Endothelial cell of hepatic sinusoid (primary cell): ENCODE data around the gene OR10V1.
"Not testable (repeated sequence)": the region's sequence is repeated elsewhere in the genome, so short reads cannot be mapped to it uniquely, and the experiment has no call there.

Experiments used
- in situ Hi-C: cut with HindIII; loops from 2 replicates; pipeline ENCODE4 v1.10.0; 2017; ENCODE audit warnings: low sequenced_read_pairs

Gene OR10V1

DNA sequence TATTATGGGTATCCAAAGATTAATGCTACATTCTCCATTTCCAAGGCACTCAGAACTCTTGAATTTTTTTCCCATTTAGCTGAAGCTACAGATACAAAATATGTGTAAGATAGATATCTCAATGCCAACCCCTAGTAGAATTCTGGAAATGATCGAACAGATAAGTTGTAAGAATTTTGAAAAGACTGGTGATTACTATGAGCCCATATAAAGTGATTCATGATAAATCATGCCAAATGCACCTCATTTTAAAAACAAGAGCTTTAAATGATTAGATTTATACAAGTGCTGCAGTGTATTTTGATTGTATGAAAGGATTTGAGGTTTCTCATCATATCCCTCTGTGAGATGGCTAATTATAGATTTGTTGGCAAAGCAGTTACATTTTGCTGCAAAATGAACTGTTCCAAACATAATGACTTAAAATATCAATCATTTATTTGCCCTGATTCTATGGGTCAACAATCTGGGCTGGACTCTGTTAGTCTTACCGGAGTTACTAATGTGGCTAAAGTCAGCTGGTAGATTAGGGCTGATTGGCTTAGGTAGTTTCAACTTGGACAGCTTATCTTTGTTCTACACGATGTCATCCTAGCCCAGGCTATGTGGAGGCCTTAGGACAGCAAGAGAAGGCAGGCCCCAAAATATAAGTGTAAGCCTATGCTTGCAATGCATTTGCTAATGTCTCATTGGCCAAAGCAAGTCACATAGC lies 3.4 kb downstream of the OR10V1 start:
- in situ Hi-C loops, result no loop called here

DNA sequence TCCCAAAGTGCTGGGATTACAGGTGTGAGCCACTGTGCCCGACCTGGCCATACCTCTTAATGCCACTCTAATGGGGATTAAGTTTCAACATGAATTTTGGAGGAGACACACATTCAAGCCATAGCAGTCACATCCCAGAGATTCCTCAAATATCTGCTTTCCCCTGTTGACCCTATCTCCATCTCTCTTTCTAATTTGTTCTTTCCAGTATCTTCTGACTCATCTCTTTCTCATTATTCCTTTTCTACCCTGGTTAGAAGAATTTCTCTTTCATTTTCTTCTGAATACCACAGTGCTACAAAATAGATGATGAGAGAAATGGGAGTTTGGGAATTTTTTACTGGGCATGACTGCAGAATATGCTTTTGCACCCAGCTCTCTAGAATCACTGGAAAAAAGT lies 5.1 kb downstream of the OR10V1 start:
- in situ Hi-C loops, result no loop called here

DNA sequence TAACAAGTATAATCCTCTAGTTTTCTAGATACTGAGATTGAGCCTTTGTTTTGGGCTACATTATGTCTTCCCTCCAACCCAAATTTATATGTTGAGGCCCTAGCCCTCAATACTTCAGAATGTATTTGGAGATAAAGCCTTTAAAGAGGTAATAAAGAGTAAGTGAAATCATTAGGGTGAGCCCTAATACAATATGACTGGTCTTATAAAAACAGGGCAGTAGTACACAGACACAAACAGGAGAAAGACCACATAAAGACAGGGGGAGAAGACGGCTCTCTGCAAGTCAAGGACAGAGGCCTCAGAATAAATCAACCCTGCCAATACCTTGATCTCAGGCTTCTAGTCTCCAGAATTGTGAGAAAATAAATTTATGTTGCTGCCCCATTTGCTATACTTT lies 6.3 kb downstream of the OR10V1 start:
- in situ Hi-C loops, result no loop called here

DNA sequence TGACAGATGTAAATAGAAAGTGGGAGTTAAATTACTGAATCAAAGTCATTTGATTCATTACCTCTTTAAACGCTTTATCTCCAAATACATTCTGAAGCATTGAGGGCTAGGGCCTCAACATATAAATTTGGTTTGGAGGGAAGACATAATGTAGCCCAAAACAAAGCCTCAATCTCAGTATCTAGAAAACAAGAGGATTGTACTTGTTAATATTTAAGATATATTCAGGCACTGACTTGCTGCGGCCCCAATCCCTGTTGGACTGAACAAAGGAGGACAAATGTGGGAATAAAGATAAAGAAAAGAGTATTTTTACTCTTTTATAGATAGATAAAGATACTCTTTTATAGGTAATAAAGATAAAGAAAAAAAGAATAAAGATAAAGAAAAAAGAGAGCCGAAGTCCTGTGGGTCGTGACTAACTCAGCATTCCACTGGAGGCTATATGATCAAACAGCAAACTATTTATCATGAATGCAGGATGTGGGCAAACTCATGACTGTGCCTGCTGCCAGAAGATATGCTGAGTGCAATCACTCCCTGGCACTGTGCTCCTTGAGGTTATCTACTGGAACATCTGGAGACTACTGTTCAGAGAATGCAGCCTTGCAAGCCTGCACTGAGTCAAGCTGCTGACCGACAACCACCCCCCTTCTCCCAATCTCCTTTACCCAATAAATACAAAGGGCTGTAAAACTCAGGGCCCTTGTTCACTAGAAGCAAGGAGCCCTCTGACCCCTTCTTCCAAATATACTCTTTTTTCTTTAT lies 6.9 kb downstream of the OR10V1 start:
- in situ Hi-C loops, result no loop called here

DNA sequence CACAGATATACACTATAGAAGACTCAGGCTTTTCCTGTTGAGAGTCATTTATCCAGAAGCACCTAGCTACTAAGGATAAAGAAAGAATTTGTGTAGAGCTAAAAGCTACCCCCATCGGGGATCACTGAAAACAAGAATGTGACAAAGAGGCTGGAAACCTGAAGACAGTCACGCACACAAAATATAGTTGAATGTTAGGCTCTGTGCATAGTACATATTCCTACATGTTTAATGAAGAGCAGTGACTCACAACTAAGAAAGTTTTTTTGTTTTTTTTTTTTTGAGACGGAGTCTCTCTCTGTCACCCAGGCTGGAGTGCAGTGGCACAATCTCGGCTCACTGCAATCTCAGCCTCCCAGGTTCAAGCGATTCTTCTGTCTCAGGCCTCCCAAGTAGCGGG lies 8.4 kb downstream of the OR10V1 start:
- in situ Hi-C loops, result no loop called here

DNA sequence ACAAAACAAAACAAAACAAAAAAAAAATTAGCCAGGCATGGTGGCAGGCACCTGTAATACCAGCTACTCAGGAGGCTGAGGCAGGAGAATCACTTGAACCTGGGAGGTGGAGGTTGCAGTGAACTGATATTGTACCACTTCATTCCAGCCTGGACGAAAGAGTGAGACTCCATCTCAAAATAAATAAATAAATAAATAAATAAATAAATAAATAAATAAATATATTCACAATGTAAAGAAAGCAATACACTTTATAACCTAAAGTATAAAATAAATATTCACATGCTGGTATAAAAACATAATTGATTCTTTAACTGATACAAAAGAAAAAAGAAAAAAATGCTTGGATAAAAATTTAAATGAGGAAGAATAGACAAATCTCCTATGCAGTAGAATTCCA lies 10.1 kb downstream of the OR10V1 start:
- in situ Hi-C loops, result not testable (repeated sequence)

DNA sequence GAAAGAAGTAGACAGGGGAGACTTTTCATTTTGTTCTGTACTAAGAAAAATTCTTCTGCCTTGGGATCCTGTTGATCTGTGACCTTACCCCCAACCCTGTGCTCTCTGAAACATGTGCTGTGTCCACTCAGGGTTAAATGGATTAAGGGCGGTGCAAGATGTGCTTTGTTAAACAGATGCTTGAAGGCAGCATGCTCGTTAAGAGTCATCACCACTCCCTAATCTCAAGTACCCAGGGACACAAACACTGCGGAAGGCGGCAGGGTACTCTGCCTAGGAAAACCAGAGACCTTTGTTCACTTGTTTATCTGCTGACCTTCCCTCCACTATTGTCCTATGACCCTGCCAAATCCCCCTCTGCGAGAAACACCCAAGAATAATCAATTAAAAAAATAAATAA lies 13.5 kb downstream of the OR10V1 start:
- in situ Hi-C loops, result not testable (repeated sequence)

DNA sequence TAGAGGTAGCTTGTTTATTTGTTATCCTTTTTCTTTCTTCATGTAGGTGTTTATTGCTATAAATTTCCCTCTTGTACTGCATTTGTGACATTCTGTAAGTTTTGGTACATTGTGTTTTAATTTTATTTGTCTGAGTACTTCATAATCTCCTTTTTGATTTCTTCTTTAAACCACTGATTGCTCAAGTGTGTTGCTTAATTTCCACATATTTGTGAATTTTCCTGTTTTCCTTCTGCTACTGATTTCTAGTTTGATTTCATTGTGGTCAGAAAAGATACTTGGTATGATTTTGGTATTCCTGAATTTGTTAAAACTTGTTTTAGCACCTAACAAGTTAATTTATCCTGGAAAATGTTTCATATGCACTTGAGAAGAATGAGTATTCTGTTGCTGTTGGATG lies 15.1 kb downstream of the OR10V1 start:
- in situ Hi-C loops, result no loop called here

DNA sequence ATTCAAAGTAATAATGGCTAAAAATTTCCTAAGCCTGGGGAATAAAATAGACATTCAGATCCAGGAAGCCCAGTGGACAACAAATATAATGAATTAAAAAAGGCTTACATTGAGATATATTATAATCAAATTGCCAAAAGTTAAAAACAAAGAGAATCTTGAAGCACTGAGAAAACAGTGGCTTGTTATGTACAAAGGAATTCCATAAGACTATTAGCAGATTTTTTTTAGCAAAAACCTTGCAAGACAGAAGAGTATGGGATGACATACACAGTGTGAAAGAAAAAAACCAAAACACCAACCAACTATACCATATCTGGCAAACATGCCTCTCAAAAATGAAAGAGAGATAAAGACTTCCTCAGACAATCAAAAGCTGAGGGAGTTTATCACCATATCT lies 20.7 kb downstream of the OR10V1 start:
- in situ Hi-C loops, result no loop called here

DNA sequence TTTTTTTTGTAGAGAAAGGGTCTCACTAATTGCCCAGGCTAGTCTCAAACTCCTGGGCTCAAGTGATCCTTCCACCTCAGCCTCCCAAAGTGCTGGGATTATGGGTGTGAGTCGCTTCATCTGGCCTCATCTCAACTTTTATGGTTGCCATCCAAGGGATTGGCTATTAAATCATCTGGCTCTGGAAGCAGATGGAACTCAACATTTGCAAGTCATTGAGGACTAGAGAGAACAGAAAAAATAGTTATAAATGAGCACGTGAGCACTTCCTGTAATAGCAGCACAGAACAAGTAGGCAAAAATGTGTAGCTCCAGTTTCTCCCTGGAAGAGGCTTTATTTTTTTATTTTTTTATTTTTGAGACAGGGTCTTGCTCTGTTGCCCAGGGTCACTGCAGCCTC lies 22.5 kb downstream of the OR10V1 start:
- in situ Hi-C loops, result no loop called here

DNA sequence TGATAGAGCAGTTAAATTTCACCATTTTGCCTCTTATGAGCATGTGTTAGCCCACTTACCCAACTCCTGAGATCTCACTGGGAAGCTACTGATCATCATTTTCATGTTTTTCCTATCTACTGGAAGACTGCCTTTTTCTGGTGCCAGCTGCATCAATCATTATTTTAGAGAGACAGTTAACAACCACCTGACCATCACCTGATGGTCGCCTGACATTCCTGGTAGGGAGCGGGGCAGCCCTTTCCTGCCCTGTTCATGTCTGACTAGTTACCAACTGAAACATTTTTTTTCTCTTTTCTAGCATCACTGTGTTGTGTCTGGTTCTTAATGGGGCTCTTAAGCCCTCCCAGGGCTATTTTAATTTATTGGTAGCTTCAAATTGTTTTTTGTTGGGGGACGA lies 24.6 kb downstream of the OR10V1 start:
- in situ Hi-C loops, result no loop called here

DNA sequence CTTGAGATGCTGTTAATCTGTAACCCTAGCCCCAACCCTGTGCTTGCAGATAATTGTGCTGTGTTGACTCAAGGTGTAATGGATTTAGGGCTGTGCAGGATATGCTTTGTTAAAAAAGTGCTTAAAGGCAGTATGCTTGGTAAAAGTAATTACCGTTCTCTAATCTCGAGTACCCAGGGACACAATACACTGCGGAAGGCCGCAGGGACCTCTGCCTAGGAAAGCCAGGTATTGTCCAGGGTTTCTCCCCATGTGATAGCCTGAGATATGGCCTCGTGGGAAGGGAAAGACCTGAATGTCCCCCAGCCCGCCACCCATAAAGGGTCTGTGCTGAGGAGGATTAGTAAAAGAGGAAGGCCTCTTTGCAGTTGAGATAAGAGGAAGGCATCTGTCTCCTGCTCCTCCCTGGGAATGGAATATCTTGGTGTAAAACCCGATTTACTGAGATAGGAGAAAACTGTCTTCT lies 32.4 kb downstream of the OR10V1 start:
- in situ Hi-C loops, result not testable (repeated sequence)

DNA sequence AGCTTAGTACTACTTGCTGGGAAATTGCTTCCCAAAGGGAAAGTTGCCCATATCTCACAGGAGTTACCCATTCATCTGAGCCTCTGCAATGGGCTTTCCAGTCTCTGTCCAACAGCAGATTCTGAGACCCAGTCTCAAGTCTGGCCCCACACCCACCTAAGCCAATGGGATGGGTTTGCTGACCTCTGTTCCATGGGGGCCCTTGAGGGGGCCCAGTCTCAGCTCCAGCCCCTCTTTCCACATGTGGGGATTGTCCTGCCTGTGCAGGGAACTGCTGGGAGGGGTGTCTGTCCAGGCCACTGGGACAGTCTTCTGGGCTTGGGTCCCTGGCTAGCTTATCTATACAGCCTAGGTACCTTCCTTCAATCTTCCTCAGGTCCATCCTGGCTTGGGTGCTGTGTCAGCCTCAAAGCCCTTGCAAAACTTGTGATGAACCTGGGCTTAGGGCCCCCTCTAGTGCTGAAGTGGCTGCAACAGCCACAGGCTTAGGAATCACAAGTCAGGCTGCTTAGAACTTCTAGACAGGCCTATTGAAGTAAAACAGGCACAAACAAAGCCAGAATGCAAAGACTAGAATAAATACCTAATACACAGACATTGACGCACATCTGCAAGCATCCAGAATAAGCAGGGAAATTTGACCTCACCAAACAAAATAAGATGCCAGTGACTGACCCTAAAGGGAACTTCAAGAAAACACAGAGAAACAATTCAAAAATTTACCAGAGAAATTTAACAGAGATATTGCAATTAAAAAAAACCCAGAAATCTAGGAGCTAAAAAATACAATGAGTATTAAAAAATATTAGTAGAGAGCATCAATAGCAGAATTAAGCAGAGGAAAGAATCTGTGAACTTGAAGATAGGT lies 33.1 kb downstream of the OR10V1 start:
- in situ Hi-C loops, result no loop called here

DNA sequence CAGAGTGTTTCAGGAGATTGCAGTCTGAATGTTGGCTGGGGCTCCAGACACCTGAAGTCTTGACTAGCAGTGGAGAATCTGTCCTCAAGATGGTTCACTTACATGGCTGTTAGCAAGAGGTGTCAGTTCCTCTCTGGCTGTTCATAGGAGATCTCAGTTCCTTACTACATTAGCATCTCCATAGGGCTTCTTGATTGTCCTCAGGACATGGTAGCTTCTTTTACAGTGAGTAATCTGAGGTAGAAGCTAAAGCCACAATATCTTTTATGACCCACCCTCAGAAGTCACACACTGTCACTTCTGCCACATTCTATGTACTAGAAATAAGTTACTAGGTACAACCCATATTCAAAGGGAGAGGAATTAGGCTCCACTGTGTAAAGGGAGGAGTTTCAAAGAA lies 34.3 kb downstream of the OR10V1 start:
- in situ Hi-C loops, result no loop called here

DNA sequence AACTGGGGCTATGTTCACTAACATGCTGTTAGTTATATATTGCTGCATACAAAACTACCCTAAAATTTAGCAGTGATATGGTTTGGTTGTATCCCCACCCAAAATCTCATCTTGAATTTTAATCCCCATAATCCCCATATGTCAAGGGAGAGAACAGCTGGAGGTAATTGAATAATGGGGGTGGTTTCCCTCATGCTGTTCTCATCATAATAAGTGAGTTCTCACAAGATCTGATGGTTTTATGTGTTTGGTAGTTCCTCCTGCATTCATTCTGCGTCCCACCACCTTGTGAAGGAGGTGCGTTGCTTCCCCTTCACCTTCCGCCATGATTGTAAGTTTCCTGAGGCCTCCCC lies 34.9 kb downstream of the OR10V1 start:
- in situ Hi-C loops, result no loop called here

DNA sequence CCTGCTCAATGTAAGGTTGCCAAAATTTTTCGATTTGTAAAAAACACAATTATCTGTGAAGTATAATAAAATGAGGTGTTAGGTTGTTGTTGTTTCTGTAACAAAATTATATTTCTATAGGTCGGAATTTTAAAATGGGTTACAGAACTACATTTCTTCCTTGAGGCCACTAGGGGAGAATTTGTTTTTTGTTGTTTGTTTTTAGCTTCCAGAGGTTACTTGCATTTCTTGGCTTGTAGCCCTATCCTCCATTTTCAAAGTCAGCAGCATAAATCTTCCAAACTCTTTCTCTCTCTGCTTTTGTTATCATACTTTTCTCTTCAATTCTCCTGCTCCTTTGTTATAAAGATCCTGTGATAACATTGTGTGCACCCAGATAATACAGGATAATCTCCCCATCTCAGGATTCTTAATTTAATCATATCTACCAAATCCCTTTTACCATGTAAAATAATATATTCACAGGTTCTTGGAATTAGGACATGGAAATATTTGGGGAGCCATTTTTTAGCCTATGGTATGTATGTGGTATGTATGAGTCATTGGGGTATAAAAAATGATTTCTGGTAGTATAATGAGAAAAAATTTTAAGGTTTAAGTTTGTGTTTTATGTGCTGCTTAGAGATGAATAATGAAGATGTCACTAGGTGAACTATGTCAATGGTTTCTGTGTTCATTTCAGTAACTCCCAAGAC lies 35.4 kb downstream of the OR10V1 start:
- in situ Hi-C loops, result no loop called here

DNA sequence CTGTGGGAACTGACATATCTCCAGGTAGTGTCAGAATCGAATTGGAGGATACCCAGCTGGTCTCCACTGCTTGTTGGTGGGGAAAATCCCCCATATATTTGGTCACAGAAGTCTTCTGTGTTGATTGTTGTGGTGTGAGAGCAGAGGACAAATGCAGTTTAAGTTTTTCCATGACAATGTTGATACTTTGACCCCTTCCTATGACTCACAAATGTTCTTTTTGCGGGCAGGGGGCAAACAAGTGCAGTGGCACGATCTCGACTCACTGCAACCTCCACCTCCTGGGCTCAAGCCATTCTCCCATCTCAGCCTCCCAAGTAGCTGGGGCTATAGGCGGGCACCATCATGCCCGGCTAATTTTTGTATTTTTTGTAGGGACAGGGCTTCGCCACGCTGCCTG lies 37.4 kb downstream of the OR10V1 start:
- in situ Hi-C loops, result no loop called here

DNA sequence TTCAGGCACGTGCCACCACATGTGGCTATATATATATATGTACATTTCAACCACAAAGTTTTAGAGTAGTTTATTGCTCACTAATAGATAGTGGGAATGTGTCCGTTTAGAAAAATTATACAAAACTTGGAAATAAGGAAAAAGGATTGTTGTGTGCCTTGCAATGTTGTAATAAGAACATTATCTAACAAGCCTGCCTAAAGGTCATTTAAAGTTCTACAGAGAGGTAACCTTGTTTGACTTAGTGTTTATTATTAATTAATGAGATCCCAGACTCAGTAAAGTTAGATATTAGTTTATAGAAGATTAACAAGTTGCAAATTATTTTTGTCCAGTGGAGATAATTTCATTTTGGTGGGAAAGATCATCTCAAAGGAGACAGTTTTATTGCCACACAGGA lies 39.4 kb downstream of the OR10V1 start:
- in situ Hi-C loops, result no loop called here

DNA sequence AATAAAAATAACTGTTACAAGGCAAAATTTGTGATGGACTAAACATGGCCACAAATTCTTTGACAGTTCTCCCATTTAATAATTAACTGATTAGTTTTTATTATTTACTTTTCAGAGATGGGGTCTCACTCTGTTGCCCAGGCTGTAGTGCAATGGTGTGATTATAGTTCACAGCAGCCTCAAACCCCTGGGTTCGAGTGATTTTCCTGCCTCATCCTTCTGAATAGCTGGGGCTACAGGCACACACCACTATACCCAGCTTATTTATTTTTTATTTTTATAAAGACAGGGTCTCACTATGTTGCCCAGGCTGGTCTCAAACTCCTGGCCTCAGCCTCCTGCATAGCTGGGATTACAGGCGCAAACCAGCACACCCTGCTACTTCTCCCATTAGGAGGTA lies 40.4 kb downstream of the OR10V1 start:
- in situ Hi-C loops, result no loop called here

DNA sequence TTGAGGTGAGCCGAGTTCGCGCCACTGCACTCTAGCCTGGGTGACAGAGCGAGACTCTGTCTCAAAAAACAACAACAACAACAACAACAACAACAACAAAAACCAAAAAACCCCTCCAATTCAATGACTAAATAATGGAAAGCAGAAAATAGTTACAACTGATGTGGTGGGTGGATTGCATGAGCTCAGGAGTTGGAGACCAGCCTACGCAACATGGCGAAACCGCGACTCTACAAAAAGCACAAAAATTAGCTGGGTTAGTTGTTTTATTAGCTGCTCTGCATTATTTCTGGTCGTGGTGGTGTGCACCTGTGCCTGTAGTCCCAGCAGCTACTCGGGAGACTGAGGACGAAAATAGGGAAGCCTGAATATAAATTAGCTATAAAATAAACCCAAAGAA lies 42.2 kb downstream of the OR10V1 start:
- in situ Hi-C loops, result no loop called here

DNA sequence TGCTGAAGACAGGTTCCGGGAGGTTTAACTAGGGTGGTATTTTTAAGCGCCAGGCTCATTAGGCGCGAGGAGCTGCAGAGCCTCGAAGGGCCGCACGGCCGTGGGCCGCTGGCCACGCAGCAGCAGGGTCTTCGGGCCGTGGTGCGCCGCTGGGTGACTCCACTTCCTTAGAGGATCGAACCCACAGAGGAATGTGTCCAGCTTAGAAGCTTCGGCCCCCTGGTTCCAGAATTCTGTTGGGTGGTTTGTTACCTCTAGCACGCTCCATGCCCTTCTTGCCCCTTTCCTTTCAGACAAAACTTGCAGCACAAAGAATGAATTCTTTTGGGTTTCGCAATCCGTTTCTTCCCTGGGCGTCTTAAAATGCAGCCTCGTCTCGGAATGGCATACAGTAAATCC lies 44.0 kb downstream of the OR10V1 start:
- in situ Hi-C loops, result loop anchor here (5.0 kb wide), 2 partner anchors 62 to 117 kb away; no protein-coding TSS in a partner anchor
